T47D (cell line): ENCODE measurements around the gene TYK2.
A peak's percentile ranks its signal among the peaks of the same experiment; 100 is the strongest.

ENCODE experiments used
- DNase-seq, 2 experiments: peaks; one replicate each; pipeline versions ENCODE4 v3.0.0 to v3.0.0-alpha.2; 2011 to 2012; ENCODE audit warnings: low read depth in 1 of 2, low spot score in 1 of 2
- JUND ChIP-seq: IDR thresholded peaks from 2 replicates; pipeline ENCODE4 v1.6.1; 2012; ENCODE audit warnings: low read depth
- in situ Hi-C: cut with HindIII; loops from 2 replicates; pipeline ENCODE4 v1.10.0; 2016; ENCODE audit warnings: low sequenced_read_pairs, low pct_unique_long_range_greater_than_20kb

Gene TYK2

DNA sequence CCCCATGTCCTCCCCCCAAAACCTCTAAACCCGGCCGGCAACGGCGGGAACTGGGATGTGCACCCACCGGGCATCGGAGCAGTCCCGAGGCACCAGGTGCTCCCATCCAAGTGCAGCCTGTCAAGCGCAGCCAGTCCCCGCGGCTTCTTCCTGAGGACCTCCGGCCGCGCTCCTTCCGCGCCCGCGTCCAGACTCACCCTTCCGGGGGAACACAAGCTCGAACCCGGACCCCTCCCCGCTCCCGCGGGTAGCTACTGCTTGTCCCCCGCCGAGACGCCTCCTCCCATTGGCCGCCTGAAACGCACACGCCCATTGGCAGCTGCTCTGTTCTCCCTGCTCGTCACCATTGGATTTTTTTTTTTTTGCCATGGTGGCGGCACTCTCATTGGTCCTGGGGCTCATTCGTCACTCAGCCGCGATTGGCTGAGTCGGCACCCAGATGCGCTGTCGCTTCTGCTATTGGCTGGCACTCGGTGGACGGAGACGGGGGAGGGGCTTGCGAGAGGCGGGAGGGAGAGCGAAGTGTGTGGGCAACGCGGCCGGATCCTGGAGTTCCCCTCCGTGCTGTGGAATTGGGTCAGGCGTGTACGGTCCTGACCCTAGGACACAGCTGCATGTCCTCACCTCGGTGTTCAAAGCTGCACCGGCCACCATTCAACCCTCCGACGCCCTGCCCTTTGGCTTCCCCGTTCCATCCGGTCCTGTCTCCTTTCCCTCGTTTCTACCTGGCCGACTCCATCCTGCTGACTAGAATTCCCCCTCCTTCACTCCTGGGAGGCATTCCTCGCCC, at the start of gene TYK2:
Gene TYK2 (minus strand): TSS at position 260 of the 790 bp plus-strand sequence. CDS start 2,166 bp downstream, outside the sequence.
- in situ Hi-C loops: no loop called here
- TF ChIP-seq JUND: no peak
- peak; percentile 97 to 99 for DNase-seq

DNA sequence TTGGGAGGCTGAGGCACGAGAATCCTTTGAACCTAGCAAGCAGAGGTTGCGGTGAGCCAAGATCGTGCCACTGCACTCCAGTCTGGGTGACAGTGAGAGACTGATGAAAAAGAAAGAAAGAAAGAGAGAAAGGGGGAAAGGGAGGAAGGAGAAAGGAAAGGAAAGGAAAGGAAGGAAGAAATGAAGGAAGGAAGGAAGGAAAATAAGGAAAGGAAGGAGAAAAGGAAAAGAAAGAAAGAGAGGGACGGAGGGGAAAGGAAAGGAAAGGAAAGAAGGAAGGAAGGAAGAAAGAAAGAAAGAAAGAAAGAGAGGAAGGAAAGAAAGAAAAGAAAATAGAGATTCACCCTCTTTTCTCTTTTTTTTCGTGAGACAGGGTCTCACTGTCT, 48.6 kb upstream of the TYK2 start:
- in situ Hi-C loops: no loop called here
- no peak for TF ChIP-seq JUND
- DNase-seq: no peak

DNA sequence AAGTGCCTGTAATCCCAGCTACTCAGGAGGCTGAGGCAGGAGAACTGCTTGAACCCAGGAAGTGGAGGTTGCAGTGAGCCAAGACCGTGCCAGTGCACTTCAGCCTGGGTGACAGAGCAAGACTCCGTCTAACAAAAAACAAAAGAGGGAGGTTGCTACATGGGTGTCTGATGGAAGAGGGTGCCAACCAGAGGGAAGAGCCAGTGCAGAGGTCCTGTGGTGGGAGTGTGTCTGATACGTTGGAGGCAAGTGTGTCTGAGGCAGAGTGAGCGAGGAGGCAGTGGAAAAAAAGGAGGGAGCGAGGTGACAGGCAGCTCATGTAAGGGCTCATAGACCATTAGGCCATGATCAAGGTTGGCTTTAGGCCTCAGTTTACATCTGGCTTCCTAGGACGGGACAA, 46.8 kb upstream of the TYK2 start:
- no peak for TF ChIP-seq JUND
- no peak for DNase-seq
- in situ Hi-C loops: no loop called here

DNA sequence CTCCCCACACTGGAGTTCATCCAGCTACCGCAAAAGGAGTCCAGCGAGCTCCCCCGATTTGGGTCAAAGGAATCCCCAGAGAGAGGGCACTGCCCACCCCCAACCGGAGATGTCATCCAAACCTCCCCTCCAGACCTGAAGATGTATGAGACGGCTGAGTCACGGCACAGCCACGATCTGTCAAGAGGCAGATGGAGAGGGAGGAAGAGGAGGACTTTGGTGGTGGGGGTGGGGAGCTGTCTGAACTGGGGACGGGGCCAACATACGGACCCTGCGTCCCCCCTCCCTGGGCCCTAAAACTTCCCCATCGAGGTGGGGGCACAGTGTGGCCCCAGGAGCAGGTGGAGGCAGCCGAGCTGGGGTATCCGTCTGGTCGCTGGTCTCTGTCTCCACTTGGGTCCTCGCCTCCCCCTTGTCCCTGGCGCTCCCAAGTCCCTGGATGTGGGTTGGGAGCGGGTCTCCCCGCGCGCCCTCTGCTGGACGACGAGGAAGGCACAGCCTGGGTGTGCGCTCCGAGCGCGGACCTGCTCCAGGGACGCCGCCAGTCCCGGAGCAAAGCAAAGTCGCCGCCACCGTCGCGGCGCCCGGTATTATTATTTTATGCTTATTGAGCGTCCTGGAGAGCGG, 43.8 kb upstream of the TYK2 start:
- in situ Hi-C loops: no loop called here
- peak; percentile 80 to 91 for DNase-seq

DNA sequence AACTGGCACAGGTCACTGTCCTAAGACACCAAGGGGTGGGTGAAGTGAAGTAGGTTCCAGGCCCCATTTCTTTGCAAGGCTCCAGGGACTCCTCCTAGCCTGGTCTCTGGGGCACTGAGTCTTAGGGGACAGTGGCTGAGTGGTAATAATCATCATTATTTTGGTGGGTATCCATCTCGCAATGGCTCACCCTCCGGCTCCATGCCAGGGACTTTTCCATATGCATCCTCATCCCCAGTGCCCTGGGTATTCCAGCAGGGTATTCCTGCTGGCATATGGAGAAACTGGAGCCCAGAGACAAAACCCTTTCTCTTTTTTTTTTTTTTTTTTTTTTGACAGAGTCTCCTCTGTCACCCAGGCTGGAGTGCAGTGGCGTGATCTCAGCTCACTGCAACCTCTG, 42.5 kb upstream of the TYK2 start:
- TF ChIP-seq JUND: no peak
- in situ Hi-C loops: no loop called here
- no peak for DNase-seq

More for the DNA sequence above, 43.8 kb upstream of the TYK2 start:
- TF ChIP-seq JUND: no peak

DNA sequence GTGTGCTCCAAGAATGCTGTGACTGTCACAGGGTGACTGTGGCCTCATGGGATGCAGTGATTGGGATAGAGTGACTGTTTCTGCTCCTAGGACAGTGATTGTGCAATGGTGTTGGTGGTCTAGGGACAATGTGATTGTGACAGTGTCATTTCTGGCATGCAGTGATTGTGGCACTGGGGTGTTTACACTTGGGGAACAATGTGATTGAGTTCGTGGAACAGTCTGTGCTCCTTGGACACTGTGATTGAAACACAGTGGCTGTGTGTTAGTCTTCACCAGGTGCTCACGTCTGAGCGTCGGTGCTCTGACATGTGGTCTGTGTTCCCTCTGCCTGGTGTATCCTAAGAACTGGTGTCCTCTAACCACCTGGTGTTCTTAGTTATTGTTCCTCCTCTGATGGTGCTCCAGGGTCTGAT, 41.7 kb upstream of the TYK2 start:
- no peak for TF ChIP-seq JUND
- in situ Hi-C loops: no loop called here
- DNase-seq: no peak

DNA sequence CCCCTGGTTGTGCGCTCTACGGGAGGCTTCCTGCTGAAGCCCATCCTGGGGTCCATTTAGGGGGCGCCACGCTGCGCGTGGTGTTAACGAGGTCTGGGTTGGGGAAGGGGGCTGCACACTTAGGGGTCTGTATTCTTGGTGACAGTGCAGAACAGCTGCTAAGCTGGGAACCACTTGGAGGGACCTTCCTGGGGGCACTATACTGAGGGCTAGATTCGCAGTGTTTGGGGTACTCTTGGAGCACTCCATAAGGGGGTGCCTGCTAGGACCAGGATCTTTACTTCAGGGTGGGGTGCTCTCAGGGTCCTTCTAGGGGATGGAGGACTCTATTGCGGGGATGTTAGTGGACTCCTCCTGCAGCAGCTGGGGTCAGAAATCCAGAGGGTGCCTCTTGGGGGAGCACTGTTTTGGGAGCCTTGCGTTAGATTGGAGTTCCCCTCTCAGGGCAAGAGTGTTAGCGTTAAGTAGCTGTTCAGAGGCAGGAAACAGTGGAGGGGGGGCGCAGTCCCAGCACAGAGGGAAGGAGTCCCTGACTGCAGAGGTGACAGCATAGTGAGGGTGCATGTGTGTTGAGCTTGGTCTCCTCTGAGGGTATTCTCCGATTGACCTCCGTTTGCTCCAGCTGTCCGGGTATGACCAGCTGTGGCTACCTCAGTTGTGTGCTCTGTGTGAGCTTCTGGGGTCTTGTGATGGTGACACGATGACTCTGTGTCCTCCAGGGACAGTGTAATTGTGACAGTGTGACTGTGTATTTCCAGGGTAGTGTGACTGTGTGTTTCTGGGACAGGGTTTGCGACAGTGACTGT, 41.1 kb upstream of the TYK2 start:
- no peak for DNase-seq
- TF ChIP-seq JUND: no peak
- in situ Hi-C loops: no loop called here

DNA sequence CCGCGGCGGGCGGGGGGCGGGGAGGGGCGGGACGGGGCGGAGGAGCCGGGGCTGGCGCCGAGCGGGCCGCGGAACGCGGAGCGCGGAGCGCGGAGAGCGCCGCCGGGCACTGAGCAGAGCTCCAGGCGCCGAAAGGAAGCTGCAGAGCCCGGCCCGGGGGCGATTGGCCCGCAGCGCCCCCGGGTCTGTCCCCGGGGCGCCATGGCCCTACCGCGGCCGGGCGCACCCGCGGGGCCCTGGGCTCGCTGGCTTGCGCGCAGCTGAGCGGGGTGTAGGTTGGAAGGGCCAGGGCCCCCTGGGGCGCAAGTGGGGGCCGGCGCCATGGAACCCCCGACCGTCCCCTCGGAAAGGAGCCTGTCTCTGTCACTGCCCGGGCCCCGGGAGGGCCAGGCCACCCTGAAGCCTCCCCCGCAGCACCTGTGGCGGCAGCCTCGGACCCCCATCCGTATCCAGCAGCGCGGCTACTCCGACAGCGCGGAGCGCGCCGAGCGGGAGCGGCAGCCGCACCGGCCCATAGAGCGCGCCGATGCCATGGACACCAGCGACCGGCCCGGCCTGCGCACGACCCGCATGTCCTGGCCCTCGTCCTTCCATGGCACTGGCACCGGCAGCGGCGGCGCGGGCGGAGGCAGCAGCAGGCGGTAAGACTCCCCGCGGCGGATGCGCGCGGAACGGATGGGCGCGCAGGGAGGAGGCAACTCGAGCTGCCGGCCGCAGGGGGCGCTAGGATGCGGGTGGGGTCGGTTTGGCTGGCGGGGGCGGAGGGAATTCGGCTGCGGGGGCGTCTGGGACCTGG, 40.3 kb upstream of the TYK2 start, which contains the start of gene PDE4A:
Gene PDE4A (plus strand): TSS at position 95 of the 796 bp plus-strand sequence. CDS start 227 bp downstream, at position 322.
- TF ChIP-seq JUND: no peak
- peak in 1 of 2 experiments; percentile 42 for DNase-seq
- in situ Hi-C loops: no loop called here

DNA sequence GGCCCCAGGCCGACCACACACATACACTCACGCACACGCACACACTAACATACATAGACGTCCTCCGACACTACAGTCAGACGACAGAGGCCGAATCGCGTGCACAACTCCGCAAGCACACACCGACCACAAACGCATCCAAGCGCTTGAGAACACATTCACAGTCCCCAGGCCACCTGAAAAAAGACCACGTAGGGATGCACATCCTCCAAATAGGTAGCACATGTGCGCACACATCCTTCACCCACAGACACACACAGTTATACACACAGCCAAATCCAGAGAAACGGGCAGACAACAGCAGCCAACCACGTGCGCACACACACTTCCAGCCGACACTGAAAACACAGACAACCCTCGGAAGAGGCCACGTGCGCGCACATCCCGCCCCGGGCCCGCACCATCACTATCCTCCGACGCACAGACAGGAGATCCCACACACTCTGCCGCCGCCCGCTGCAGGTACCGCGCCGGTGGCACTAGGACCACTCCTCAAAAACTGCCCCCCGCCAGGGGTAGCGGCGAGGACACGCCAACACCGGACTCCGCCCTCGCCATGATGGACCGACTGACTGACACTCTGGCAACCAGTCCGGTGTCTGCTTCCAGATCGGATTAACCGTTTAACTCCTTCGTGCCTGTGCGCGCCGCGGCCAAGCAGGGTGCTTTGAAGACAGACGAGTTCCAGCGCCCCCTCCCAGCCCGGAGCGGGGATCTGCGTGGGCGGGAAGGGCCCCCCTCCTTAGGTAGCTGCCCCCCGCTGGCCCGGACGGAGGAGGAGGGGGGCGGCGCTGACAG, 39.5 kb upstream of the TYK2 start:
- in situ Hi-C loops: no loop called here
- TF ChIP-seq JUND: no peak
- DNase-seq: peak in 1 of 2 experiments; percentile 63

DNA sequence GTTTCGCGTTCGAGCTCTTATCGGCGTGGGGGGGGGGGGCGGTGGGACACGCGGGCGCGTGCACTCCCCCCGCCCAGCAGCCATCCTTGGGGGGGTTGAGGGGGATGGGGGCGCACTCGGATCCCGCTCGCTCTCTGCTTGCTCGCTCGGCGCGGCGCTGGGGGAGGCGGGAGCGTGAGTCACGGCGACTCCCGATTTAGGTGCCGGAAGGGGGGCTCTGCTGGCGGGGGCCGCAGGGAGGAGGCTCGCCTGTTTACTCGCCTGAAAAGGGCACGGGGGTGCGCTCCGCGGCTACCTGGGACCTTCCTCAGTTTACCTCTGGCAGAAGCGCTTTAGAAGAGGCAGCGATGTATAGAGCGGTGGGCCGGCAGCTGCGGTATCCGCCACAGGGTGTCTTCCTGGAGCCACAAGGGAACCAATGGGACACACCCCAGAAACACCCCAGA, 38.9 kb upstream of the TYK2 start:
- in situ Hi-C loops: no loop called here

DNA sequence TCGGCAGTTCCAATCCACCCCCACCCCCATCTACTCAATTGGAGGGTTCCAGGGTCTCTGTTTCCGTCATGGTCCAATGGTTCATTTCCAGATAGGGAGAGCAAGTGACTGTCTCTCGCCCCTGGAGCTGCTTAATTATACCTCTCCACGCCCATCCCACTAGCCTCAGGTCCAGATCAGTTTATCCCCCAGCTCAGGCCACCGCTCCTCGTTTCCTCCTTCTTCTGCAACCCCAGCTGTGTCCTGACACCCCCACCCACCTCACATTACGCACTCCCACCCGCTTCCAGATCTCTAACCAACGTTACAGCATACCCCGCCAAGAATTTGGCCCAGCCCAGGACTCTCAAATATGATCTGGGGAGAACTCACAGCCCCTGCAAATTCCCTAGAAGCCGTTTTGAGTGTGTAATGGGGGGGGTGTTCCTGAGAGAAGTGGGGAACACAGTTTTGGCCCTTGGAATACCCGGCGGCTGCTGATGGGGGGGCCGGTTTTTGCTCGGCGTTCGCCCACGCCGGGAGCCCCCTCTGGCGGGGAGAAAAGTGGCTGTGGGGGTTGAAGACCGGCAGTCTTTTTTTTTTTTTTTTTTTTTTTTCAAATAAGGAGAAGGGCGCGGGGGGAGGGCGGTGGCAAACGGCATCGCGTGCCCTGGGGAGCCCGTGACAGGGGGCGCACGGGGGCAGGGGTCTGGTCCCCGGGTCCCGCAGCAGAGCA, 38.3 kb upstream of the TYK2 start:
- no peak for TF ChIP-seq JUND
- no peak for DNase-seq
- in situ Hi-C loops: no loop called here

More for the DNA sequence above, 38.9 kb upstream of the TYK2 start:
- TF ChIP-seq JUND: no peak
- no peak for DNase-seq
